Measurements from ENCODE around the gene WDR86.

GRCh38 chr7:151334628-151335027 is 75.2 kb downstream of the WDR86 start:
- TF ChIP-seq KDM1A (IDR thresholded peaks at IDR 0.05; ENCODE audit: borderline replicate concordance, low read length) (no peak), CTCF (IDR thresholded peaks at IDR 0.05; ENCODE audit: control extremely low read depth in 1 of 3, insufficient read depth in 1 of 3, low read depth in 1 of 3, low read length in 3 of 3) (no peak), POLR2A (IDR thresholded peaks at IDR 0.05; ENCODE audit: control extremely low read depth in 1 of 2, low read depth in 2 of 2, low read length in 2 of 2) (no peak), GABPA (IDR thresholded peaks at IDR 0.05; ENCODE audit: borderline replicate concordance, insufficient read depth, low read length) (no peak), EZH2 (IDR thresholded peaks at IDR 0.05; ENCODE audit: low read depth, low read length, severe bottlenecking) (no peak), CREB1 (IDR thresholded peaks at IDR 0.05) (no peak), SP1 (IDR thresholded peaks at IDR 0.05; ENCODE audit: low read depth, low read length) (no peak), BACH1 (IDR thresholded peaks at IDR 0.05; ENCODE audit: low read length) (no peak), RFX5 (IDR thresholded peaks at IDR 0.05; ENCODE audit: borderline replicate concordance, low read depth, low read length) (no peak), EP300 (IDR thresholded peaks at IDR 0.05; ENCODE audit: borderline replicate concordance in 1 of 2, low read depth in 2 of 2, low read length in 2 of 2) (no peak)
- TF ChIP-seq, protein P1, sequence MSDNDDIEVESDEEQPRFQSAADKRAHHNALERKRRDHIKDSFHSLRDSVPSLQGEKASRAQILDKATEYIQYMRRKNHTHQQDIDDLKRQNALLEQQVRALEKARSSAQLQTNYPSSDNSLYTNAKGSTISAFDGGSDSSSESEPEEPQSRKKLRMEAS (IDR thresholded peaks at IDR 0.05) = no peak
- TF ChIP-seq, protein P2, sequence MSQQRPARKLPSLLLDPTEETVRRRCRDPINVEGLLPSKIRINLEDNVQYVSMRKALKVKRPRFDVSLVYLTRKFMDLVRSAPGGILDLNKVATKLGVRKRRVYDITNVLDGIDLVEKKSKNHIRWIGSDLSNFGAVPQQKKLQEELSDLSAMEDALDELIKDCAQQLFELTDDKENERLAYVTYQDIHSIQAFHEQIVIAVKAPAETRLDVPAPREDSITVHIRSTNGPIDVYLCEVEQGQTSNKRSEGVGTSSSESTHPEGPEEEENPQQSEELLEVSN (IDR thresholded peaks at IDR 0.05) = no peak
